Neutrophil (primary cell): Measurements from ENCODE around the gene SPOCK2.

ENCODE experiments used
- H3K27ac ChIP-seq: fragments of 200-600 bp; sonication (generic); 2 replicates; pipeline ENCODE4 v1.5.1; 2016; ENCODE audit warnings: mild to moderate bottlenecking, moderate library complexity
- H3K27me3 ChIP-seq: fragments of 200-600 bp; sonication (generic); 2 replicates; pipeline ENCODE4 v1.6.0; 2016; ENCODE audit warnings: mild to moderate bottlenecking
- H3K36me3 ChIP-seq: fragments of 200-600 bp; sonication (generic); 2 replicates; pipeline ENCODE4 v1.5.1; 2017
- H3K4me1 ChIP-seq, 2 experiments: fragments of 200-600 bp in 1 of 2; sonication (generic) in 1 of 2; 1 replicate in 1 of 2; 2 replicates in 1 of 2; pipeline versions ENCODE4 v1.5.1 to v1.6.1; 2013 to 2016; ENCODE audit warnings: low read depth in 1 of 2, low read length in 1 of 2, mild to moderate bottlenecking in 1 of 2, moderate library complexity in 1 of 2; ENCODE audit not compliant: control insufficient read depth in 1 of 2, insufficient read depth in 1 of 2
- H3K4me3 ChIP-seq, 2 experiments: fragments of 200-600 bp in 1 of 2; sonication (generic) in 1 of 2; 1 replicate in 1 of 2; 2 replicates in 1 of 2; pipeline ENCODE4 v1.5.1; 2013 to 2016; ENCODE audit warnings: low read depth in 1 of 2, low read length in 1 of 2, mild to moderate bottlenecking in 1 of 2, moderate library complexity in 1 of 2
- H3K9me3 ChIP-seq: fragments of 200-600 bp; sonication (generic); 2 replicates; pipeline ENCODE4 v1.5.1; 2016
- CTCF ChIP-seq: fragments of 200-600 bp; sonication (generic); IDR thresholded peaks from 2 replicates; pipeline ENCODE4 v1.5.1; 2016; ENCODE audit warnings: antibody characterized with exemption

SPOCK2 gene

GRCh38 chr10:72012796-72013195, 75.6 kb downstream of the SPOCK2 start:
- Histone ChIP-seq H3K9me3 (no peaks in the 10 kb centered on the region), H3K27ac (no peak overlapping the region), H3K4me1 (no peaks in the 10 kb centered on the region), H3K4me3 (no peak overlapping the region), H3K36me3 (no peaks in the 10 kb centered on the region), H3K27me3 (no peaks in the 10 kb centered on the region)
- no peak for TF ChIP-seq CTCF

- Histone ChIP-seq H3K4me1 (no peaks in the 10 kb centered on the region), H3K27me3 (no peaks in the 10 kb centered on the region), H3K27ac (no peak overlapping the region), H3K36me3 (no peaks in the 10 kb centered on the region), H3K9me3 (no peaks in the 10 kb centered on the region), H3K4me3 (no peak overlapping the region)
- no peak for TF ChIP-seq CTCF
Observed at GRCh38 chr10:72011976-72012512, 76.3 kb downstream of the SPOCK2 start.

- H3K4me1 ChIP-seq = no peaks in the 10 kb centered on the region
- H3K27ac ChIP-seq = no peak overlapping the region
- H3K4me3 ChIP-seq = no peak overlapping the region
- H3K9me3 ChIP-seq = no peaks in the 10 kb centered on the region
- TF ChIP-seq CTCF = no peak
- no peaks in the 10 kb centered on the region for H3K27me3 ChIP-seq
- no peaks in the 10 kb centered on the region for H3K36me3 ChIP-seq
Observed at GRCh38 chr10:72011468-72011867, 76.9 kb downstream of the SPOCK2 start.

GRCh38 chr10:72011016-72011415, 77.3 kb downstream of the SPOCK2 start:
- no peaks in the 10 kb centered on the region for H3K27me3 ChIP-seq
- no peaks in the 10 kb centered on the region for H3K36me3 ChIP-seq
- H3K4me3 ChIP-seq = no peak overlapping the region
- no peaks in the 10 kb centered on the region for H3K9me3 ChIP-seq
- no peak for TF ChIP-seq CTCF
- H3K4me1 ChIP-seq = no peaks in the 10 kb centered on the region
- H3K27ac ChIP-seq = no peak overlapping the region

GRCh38 chr10:72010234-72010973, 77.9 kb downstream of the SPOCK2 start:
- no peak for TF ChIP-seq CTCF
- Histone ChIP-seq H3K27me3 (no peaks in the 10 kb centered on the region), H3K27ac (no peak overlapping the region), H3K4me1 (no peaks in the 10 kb centered on the region), H3K36me3 (no peaks in the 10 kb centered on the region), H3K4me3 (no peak overlapping the region), H3K9me3 (no peaks in the 10 kb centered on the region)
